Endothelial cell (in vitro differentiated cells): ENCODE data around the gene CNN1. TPM values are rescaled to one million over a fixed set of nuclear protein-coding genes. Genes with fewer than 3 reads are reported as not detected.
A peak's percentile ranks its signal among the peaks of the same experiment; 100 is the strongest.

ENCODE experiments used
- DNase-seq: peaks from one replicate; pipeline ENCODE4 v3.0.0; 2021; ENCODE audit warnings: low spot score
- H3K27ac Mint-ChIP-seq: one replicate; pipeline ENCODE4 v1.8.0; 2021; ENCODE audit warnings: mixed read lengths, inconsistent platforms; ENCODE audit not compliant: unreplicated experiment
- H3K27me3 Mint-ChIP-seq: one replicate; pipeline ENCODE4 v1.8.0; 2021; ENCODE audit warnings: mild to moderate bottlenecking, moderate library complexity, mixed read lengths, inconsistent platforms; ENCODE audit not compliant: unreplicated experiment
- H3K36me3 Mint-ChIP-seq: one replicate; pipeline ENCODE4 v1.8.0; 2021; ENCODE audit warnings: mild to moderate bottlenecking, low read depth, mixed read lengths, inconsistent platforms; ENCODE audit not compliant: unreplicated experiment
- H3K4me1 Mint-ChIP-seq: one replicate; pipeline ENCODE4 v1.8.0; 2021; ENCODE audit warnings: mild to moderate bottlenecking, mixed read lengths, inconsistent platforms; ENCODE audit not compliant: unreplicated experiment
- H3K4me3 Mint-ChIP-seq: one replicate; pipeline ENCODE4 v1.8.0; 2021; ENCODE audit warnings: mild to moderate bottlenecking, mixed read lengths, inconsistent platforms; ENCODE audit not compliant: unreplicated experiment
- H3K9me3 Mint-ChIP-seq: one replicate; pipeline ENCODE4 v1.8.0; 2021; ENCODE audit warnings: mixed read lengths, inconsistent platforms; ENCODE audit not compliant: unreplicated experiment
- total RNA-seq: library from RNA; stranded (reverse); fragmentation: NEBNext Ultra II Directional; extraction: Animal tissue kit (Norgen Biotek cat#: 25700); gene quantifications from one replicate; pipeline ENCODE4 v1.2.1, GENCODE V29; 2021; ENCODE audit not compliant: unreplicated experiment
- TF ChIP-seq, protein P1 (sequence below): fragments of 200-600 bp; sonication (generic); IDR thresholded peaks from one replicate; pipeline ENCODE4 v1.5.0; 2021; ENCODE audit warnings: antibody characterized with exemption; ENCODE audit not compliant: unreplicated experiment

CNN1 gene
- total RNA-seq, 1 donor from 2014 or later = 1.5 TPM

DNA sequence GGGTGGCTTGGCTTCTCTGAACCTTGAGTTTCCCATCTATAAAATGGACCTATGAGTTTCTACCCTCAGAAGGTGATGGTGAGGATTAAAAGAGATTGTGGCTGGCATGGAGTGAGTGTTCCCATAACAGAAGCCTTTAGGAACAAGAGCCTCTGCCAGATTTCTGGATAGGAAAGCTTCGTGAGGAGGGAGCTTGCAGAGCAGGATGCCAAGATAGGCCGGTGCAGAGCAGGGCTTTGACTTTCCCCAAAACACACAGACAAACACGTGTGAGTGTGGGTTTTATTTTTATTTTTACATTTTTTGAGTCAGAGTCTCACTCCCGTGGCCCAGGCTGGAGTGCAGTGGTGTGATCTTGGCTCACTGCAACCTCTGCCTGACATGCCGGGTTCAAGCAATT is 3.7 kb upstream of the CNN1 start:
- Mint-ChIP-seq H3K4me1 (peaks cover 5% of the 10 kb centered on the region), H3K4me3 (peak overlapping the region; percentile 42), H3K27ac (peak overlapping the region; percentile 72), H3K36me3 (no peaks in the 10 kb centered on the region), H3K9me3 (no peaks in the 10 kb centered on the region), H3K27me3 (peaks cover 8% of the 10 kb centered on the region)
- TF ChIP-seq, protein P1, sequence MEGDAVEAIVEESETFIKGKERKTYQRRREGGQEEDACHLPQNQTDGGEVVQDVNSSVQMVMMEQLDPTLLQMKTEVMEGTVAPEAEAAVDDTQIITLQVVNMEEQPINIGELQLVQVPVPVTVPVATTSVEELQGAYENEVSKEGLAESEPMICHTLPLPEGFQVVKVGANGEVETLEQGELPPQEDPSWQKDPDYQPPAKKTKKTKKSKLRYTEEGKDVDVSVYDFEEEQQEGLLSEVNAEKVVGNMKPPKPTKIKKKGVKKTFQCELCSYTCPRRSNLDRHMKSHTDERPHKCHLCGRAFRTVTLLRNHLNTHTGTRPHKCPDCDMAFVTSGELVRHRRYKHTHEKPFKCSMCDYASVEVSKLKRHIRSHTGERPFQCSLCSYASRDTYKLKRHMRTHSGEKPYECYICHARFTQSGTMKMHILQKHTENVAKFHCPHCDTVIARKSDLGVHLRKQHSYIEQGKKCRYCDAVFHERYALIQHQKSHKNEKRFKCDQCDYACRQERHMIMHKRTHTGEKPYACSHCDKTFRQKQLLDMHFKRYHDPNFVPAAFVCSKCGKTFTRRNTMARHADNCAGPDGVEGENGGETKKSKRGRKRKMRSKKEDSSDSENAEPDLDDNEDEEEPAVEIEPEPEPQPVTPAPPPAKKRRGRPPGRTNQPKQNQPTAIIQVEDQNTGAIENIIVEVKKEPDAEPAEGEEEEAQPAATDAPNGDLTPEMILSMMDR = no peak
- no peak for DNase-seq

DNA sequence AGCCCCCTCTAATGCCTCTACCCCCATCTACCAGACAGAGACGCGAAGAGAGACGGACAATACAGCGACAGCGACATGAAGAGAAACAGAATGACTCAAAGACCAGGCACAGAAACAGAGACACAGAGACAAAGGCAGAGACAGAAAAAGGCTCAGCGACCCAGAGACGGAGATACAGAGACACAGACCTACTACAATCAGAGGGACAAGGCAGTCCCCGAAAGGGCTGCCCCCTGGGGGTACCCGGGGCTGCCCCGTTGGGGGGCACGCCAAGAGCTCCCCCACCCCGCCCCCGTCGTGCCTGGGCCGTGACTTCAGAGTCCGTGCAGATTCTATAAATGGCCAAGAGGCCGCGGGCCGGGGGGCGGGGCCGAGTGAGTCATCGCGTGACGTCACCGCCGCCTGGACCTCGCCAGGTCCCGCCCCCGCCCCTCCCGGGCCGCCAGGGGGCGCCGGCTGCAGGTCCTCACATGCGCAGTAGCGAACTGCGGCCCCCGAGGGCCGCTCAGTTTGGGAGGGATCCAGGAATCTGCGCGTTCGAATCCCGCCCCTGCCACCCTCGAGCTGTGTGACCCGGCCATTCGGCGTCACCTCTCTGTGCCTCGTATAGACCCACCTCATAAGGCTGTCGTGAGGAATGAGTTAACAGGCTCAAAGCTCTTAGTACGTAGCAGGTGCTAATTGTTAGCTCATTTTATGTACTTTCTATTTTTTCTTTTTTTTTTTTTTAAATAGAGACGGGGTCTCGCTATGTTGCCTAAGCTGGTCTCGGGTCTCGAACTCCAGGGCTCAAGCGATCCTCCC is 2.7 kb upstream of the CNN1 start:
- no peaks in the 10 kb centered on the region for H3K36me3 Mint-ChIP-seq
- peak; percentile 97 for DNase-seq
- H3K27me3 Mint-ChIP-seq = peaks cover 8% of the 10 kb centered on the region

DNA sequence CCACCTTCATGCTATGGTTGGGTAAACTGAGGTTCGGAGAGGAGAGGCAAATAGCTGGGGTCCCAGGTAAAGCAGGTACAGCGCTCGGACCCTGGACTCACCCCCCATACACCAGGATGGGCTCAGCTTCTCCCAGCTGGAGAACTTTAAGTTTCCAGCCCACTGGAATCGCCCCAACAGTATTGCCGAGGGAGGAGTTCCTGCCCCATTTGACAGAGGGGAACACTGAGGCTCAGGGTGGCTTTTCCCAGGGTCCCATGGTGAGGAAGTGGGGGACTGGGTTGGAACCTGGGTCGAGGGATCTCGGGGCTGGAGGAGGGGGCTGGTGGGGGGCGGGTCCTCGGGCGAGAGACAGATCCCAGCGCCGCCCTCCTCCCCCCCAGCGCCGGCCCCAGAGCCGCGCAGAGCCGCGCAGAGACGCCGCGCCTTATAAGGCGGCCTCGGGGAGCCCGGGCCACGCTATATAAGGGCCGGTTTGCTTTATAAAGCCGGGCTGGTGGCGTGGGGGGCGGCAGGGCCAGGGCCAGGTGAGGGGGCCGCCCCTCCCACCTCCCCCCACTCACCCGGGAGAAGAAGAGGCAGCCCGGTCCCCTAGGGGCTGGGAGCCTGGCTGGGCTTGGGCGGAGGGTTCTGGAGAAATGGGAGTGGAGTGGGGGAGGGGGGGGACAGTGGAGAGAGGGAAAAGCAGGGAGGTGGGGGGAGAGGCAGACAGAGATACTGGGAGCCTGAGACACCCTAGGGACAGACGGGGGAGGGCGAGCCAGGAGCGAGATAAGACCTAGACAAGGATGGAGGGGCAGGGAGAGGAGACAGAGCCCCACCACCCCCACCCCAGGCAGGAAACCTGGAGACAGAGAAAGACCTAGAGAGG is 1.1 kb downstream of the CNN1 start:
- Mint-ChIP-seq H3K27me3 (peaks cover 13% of the 10 kb centered on the region), H3K4me1 (peaks cover 2% of the 10 kb centered on the region), H3K36me3 (no peaks in the 10 kb centered on the region), H3K4me3 (no peak overlapping the region), H3K27ac (no peak overlapping the region), H3K9me3 (no peaks in the 10 kb centered on the region)
- TF ChIP-seq, protein P1 = no peak
- DNase-seq = no peak

More for the DNA sequence above, 2.7 kb upstream of the CNN1 start:
- H3K4me1 Mint-ChIP-seq = peaks cover 5% of the 10 kb centered on the region
- H3K27ac Mint-ChIP-seq = peak overlapping the region; percentile 82
- TF ChIP-seq, protein P1 = peak; percentile 91
- H3K9me3 Mint-ChIP-seq = no peaks in the 10 kb centered on the region
- peak overlapping the region; percentile 20 for H3K4me3 Mint-ChIP-seq

- Mint-ChIP-seq H3K9me3 (no peaks in the 10 kb centered on the region), H3K27me3 (peaks cover 10% of the 10 kb centered on the region), H3K27ac (no peak overlapping the region), H3K36me3 (no peaks in the 10 kb centered on the region), H3K4me3 (no peak overlapping the region), H3K4me1 (no peaks in the 10 kb centered on the region)
- no peak for DNase-seq
- TF ChIP-seq, protein P1 = no peak
Observed at GRCh38 chr19:11540645-11541044, 2.0 kb downstream of the CNN1 start.
